Stimulated activated CD8-positive, alpha-beta memory T cell treated with anti-CD3 and anti-CD28 coated beads, Interleukin-7, amount 100 ng/mL, for 1 hour (primary cell): Measurements from ENCODE around the gene SLC22A8.
"Not testable (repeated sequence)": the region's sequence is repeated elsewhere in the genome, so short reads cannot be mapped to it uniquely, and the experiment has no call there.

Source experiments
- DNase-seq, 2 donors: peaks; one replicate each; pipeline ENCODE4 v3.0.0-alpha.2; 2020; ENCODE audit warnings: low read depth in 2 of 2

SLC22A8 gene

GRCh38 chr11:62988276-62988675 is 27.4 kb downstream of the SLC22A8 start:
- DNase-seq, result no peak

DNA sequence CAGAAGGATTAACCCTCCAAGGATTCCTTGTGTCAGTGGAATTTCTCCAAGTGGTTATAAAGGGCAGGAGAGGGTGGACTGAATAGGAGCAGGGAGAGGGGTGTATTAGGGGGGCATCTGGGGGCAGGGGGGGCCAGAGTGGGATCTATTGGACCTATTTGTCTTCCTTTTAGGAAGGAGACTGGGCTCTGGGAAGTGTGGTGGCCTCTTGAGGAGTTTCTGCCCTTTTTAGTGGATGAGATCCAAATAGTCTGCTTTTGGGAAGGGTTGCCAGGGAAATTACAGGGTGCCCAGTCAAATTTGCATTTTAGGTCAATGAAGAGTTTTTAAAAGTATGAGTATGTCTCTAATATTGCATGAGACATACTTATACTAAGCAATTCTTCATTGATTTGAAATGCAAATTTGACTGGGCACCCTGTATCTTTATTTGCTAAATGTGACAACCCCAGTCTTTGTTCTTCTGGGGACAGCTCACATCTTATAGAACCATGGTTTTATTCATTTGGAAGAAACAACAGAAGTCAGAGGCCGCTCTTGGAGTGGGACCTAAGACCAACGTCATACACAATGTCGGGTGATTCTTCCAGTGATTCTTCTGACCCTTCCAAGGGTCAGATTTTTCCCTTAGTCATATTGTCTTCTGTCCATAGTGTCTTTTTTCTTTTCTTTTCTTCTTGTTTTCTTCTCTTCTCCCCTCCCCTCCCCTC is 30.4 kb downstream of the SLC22A8 start:
- DNase-seq, result no peak

- DNase-seq, result no peak
These were observed 31.1 kb downstream of the SLC22A8 start, which contains the start of gene SLC22A6 for GRCh38 chr11:62984451-62984991. SLC22A6 (minus strand) TSS chr11:62984967; CDS start chr11:62984690, 277 bp downstream.

DNA sequence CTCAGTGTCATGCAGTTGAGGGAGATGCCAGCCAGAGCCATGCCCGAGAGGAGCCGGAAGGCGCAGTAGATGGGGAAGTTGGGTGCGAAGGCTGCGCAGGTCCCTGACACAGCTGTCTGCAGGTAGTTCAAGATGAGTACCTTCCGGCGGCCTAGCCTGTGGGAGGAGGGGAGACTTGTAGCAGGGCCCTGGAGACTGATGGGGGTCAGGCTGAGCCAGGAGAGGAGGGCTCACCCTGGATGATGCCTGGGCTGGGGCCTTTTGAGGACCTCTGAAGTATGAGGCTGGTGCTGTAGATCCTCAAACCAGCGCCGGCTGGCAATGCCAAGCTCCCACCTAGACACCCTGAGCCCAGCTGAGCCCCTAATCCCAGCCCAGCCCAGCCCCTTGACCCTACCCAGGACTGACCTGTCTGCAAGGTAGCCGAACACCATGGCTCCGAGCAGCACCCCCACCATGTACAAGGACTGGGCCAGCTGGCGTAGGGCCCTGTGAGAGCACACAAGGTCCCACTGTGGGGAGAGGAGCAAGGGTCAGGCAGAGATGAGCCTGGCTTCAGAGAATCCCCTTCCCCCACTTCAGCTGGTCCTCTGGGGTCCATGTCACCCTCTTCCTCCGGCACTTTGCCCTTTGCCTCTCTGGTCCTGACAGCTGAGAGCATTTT is 32.0 kb downstream of the SLC22A8 start:
- DNase-seq, result no peak

GRCh38 chr11:62981743-62982142 is 33.9 kb downstream of the SLC22A8 start:
- no peak for DNase-seq

GRCh38 chr11:62980133-62980760 is 35.4 kb downstream of the SLC22A8 start:
- no peak for DNase-seq

- DNase-seq, result no peak
These were observed 39.5 kb downstream of the SLC22A8 start for GRCh38 chr11:62976109-62976508.

- DNase-seq, result no peak
These were observed 40.7 kb downstream of the SLC22A8 start for GRCh38 chr11:62974848-62975522.

GRCh38 chr11:62965574-62965973 is 50.1 kb downstream of the SLC22A8 start:
- no peak for DNase-seq

DNA sequence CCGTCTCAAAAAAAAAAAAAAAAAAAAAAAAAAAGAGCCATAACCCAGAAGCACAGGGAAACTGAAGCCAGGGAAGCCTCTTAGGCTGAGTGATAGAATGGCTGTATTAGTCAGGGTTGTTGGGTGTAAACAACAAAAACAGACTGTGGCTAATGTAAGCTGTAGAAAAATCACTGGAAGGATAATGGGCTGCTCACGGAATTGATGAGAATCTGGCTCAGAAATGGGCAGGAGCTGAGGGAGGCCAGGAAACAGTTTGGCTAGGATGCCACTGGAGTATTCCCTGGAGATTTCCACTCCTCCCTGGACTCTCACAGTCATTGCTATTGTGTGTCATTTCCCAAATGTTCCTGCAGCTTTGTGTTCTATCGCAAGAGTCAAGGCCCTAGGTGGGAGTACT is 53.2 kb downstream of the SLC22A8 start:
- no peak for DNase-seq

- no peak for DNase-seq
These were observed 54.5 kb downstream of the SLC22A8 start for GRCh38 chr11:62961017-62961570.

DNA sequence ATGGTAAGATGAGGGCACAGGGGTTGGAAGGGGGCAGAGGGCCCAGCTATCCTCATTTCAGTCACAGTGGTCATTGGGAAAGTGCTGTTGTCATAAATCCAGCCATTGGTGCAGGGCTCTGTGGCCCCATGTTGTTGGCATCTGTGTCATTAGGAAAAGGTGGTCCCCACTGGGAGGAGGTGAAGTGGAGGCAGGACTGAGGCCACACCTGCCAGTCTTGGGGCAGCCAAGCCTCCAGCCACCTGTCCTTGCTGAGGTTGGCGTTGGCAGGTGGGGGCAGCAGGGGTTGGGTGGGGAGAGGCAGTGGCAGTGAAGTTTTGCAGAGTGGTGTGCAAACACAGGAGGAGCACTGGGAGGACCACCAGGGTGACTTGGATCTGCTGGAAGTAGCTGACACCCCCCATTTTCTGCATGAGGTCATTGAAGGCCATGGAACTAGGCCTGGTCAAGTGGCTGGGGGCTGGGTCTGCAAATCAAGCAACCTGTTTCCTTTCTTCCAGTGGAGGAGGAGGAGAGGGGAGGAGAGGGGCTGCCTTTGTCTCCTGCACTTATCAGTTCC is 56.1 kb downstream of the SLC22A8 start:
- DNase-seq, result no peak

- DNase-seq, result no peak
These were observed 56.9 kb downstream of the SLC22A8 start for GRCh38 chr11:62958547-62959421.

DNA sequence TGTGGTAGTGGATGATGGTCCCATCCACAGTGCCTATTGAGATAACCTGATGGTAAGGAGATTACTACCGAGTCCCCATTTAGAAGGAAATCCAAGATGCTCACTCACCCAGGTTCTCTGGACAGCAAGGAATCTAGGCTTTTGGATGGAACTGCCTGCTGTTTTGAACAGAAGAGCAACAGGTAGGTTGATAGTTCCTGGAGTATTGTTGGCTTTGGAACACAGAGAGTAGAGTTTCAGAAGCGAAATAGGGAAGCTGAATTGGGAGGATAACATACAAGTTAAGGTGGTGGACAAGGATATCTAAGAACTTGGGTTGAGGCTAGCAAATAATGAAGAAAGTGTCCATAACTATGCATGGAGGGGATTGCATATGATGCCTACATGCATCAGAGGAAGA is 58.5 kb downstream of the SLC22A8 start:
- DNase-seq, result no peak

DNA sequence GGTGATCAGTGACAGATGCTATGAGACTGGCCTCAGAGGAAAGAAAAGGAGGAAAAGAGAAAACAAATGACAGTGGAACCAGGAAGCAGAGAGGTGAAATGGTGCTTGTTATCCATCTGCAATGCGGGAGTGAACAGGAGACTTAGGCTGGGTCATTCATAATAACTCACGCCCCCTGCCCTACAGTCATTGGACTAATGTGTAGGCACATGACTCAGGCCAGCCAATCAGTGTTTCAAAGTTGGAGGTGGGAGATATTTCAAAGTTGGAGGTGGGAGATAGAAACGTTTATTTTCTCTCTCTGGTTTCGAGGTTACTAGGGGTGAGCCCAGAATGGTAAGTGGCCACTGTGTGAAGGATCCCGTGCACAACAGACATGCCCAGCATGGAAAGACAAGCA is 61.2 kb downstream of the SLC22A8 start:
- no peak for DNase-seq

DNA sequence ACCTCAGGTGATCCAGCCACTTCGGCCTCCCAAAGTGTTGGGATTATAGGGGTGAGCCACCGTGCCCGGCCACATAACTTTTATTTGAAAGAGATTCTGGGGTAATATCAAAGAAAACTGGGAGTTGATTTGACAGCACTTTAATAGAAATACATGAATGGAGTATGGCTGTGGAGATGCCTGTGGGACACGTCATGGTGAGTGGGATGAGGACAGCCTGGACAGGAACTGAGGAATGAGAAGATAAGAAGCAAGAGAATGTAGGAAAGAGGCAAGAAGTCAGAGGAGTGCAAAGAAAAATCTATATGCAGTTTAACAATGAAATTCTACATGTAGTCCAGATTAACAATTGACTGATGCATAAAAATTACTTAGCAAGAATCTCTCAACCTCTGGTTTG is 61.8 kb downstream of the SLC22A8 start:
- no peak for DNase-seq

DNA sequence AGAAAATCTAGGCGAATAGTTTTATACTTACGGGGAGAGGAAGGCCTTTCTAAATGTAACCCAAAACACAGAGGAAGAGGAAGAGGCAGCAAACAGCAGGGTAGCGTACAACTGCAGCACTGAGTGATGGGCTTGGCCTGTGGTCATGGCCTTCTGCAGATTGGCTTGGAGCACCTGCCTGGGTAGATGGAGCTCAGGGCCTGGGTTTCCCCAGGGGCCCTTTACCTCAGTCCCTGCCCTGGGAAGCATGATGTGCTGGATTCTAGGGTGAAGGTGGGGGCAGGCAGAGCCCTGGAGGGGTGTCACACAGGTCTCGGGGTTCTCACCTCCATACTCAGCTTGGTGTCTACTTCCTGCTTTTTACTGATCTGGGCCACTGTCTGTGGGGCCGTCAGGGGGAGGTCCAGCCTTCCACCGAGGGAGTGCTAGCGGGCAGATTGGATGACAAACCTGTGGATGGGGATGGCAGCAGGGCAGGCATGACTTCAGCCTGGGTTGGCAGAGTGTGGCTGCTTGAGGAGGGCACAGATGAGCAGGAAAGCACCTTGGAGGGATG is 66.8 kb downstream of the SLC22A8 start:
- no peak for DNase-seq

DNA sequence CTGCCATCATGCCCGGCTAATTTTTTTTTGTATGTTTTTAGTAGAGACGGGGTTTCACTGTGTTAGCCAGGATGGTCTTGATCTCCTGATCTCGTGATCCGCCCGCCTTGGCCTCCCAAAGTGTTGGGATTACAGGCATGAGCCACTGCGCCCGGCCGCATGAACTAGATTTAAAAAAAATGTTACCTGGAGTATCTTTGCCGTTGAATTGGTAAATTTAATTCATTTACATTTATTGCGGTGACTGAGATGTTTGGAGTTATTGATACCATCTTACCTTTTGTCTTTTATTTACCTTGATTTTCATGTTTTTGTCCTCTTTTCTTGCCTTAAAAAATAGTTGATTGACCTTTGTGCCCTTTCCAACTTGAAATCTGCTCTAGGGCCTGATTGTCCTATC is 70.1 kb downstream of the SLC22A8 start:
- DNase-seq, result not testable (repeated sequence)
